Trophoblast cell (in vitro differentiated cells and primary cell): ENCODE measurements around the gene PER1.

Experiments used
- DNase-seq, 2 donors: peaks; one replicate each; pipeline ENCODE4 v3.0.0-alpha.2; 2016
- H2AFZ ChIP-seq: 2 replicates; pipeline ENCODE4 v1.6.1; 2013; ENCODE audit warnings: low read length, moderate library complexity, mild to moderate bottlenecking; ENCODE audit not compliant: insufficient read depth, poor library complexity
- H2AK5ac ChIP-seq: 2 replicates; pipeline ENCODE4 v1.6.1; 2013; ENCODE audit warnings: mild to moderate bottlenecking, low read length
- H2BK120ac ChIP-seq: 2 replicates; pipeline ENCODE4 v1.6.1; 2013; ENCODE audit warnings: low read length, mild to moderate bottlenecking, moderate library complexity; ENCODE audit not compliant: insufficient read depth, poor library complexity
- H2BK12ac ChIP-seq: 2 replicates; pipeline ENCODE4 v1.6.1; 2013; ENCODE audit warnings: mild to moderate bottlenecking, low read length, moderate library complexity
- H2BK5ac ChIP-seq: 2 replicates; pipeline ENCODE4 v1.6.1; 2013; ENCODE audit warnings: low read length, low read depth, moderate library complexity, mild to moderate bottlenecking; ENCODE audit not compliant: poor library complexity
- H3K14ac ChIP-seq: 2 replicates; pipeline ENCODE4 v1.6.1; 2013; ENCODE audit warnings: mild to moderate bottlenecking, low read length
- H3K18ac ChIP-seq: 2 replicates; pipeline ENCODE4 v1.6.1; 2013; ENCODE audit warnings: mild to moderate bottlenecking, low read length
- H3K23ac ChIP-seq: 2 replicates; pipeline ENCODE4 v1.6.1; 2013; ENCODE audit warnings: low read length
- H3K27ac ChIP-seq: 2 replicates; pipeline ENCODE4 v1.5.1; 2013; ENCODE audit warnings: low read depth, mild to moderate bottlenecking, inconsistent platforms, low read length, moderate library complexity
- H3K27me3 ChIP-seq: 2 replicates; pipeline ENCODE4 v1.6.1; 2013; ENCODE audit warnings: inconsistent platforms, mild to moderate bottlenecking, low read length, moderate library complexity; ENCODE audit not compliant: insufficient read depth
- H3K36me3 ChIP-seq, 2 experiments: 1 replicate in 1 of 2; 2 replicates in 1 of 2; pipeline ENCODE4 v1.6.1; 2013; ENCODE audit warnings: low read length in 2 of 2, mild to moderate bottlenecking in 2 of 2, moderate library complexity in 1 of 2; ENCODE audit not compliant: insufficient read depth in 2 of 2, control insufficient read depth in 1 of 2
- H3K4ac ChIP-seq: 2 replicates; pipeline ENCODE4 v1.6.1; 2013; ENCODE audit warnings: low read depth, mild to moderate bottlenecking, low read length, moderate library complexity
- H3K4me1 ChIP-seq, 2 experiments: 1 replicate in 1 of 2; 2 replicates in 1 of 2; pipeline ENCODE4 v1.6.1; 2013; ENCODE audit warnings: low read length in 2 of 2, mild to moderate bottlenecking in 2 of 2, moderate library complexity in 1 of 2; ENCODE audit not compliant: insufficient read depth in 2 of 2, control insufficient read depth in 1 of 2
- H3K4me2 ChIP-seq: 2 replicates; pipeline ENCODE4 v1.6.1; 2013; ENCODE audit warnings: inconsistent platforms, mild to moderate bottlenecking, low read length, moderate library complexity
- H3K4me3 ChIP-seq: 2 replicates; pipeline ENCODE4 v1.5.1; 2013; ENCODE audit warnings: mild to moderate bottlenecking, low read depth, low read length, inconsistent platforms
- H3K79me1 ChIP-seq: one replicate; pipeline ENCODE4 v1.6.1; 2013; ENCODE audit warnings: low read length
- H3K79me2 ChIP-seq: 2 replicates; pipeline ENCODE4 v1.6.1; 2013; ENCODE audit warnings: low read length, mild to moderate bottlenecking; ENCODE audit not compliant: control insufficient read depth, insufficient read depth, poor library complexity
- H3K9ac ChIP-seq: 2 replicates; pipeline ENCODE4 v1.6.1; 2013; ENCODE audit warnings: mild to moderate bottlenecking, low read length
- H3K9me3 ChIP-seq: 2 replicates; pipeline ENCODE4 v1.6.1; 2013; ENCODE audit warnings: low read depth, mild to moderate bottlenecking, control low read depth, inconsistent platforms, low read length; ENCODE audit not compliant: insufficient read depth
- H4K12ac ChIP-seq: 2 replicates; pipeline ENCODE4 v1.6.1; 2013; ENCODE audit warnings: low read depth, mild to moderate bottlenecking, low read length, moderate library complexity
- H4K8ac ChIP-seq: 2 replicates; pipeline ENCODE4 v1.6.1; 2013; ENCODE audit warnings: low read depth, mild to moderate bottlenecking, low read length, moderate library complexity
- H4K91ac ChIP-seq: one replicate; pipeline ENCODE4 v1.6.1; 2013; ENCODE audit warnings: low read depth, mild to moderate bottlenecking, low read length, moderate library complexity
- WGBS: extraction: QIAGEN DNeasy Blood & Tissue Kit; methylation state at CpG from one replicate; pipeline ENCODE4 v1.1.7; 2013; ENCODE audit warnings: missing lambda C conversion rate; ENCODE audit not compliant: insufficient read length, insufficient coverage; ENCODE audit errors: extremely low coverage; 5-methylcytosine and 5-hydroxymethylcytosine counted together

PER1 gene

GRCh38 chr17:8117980-8118768 lies 34.0 kb downstream of the PER1 start, which contains the start of gene ALOXE3:
TSS of gene ALOXE3 (minus strand) at chr17:8118514. CDS start at chr17:8117990, 524 bp downstream.
- Histone ChIP-seq H4K12ac (no peak within 1 kb of the TSS), H4K91ac (no peak within 1 kb of the TSS), H3K23ac (no peak within 1 kb of the TSS), H2AFZ (peak within 1 kb of the TSS; percentile 13), H2BK120ac (no peak within 1 kb of the TSS), H2AK5ac (no peak within 1 kb of the TSS), H3K79me1 (no peaks in the 10 kb centered on the region), H2BK5ac (no peak within 1 kb of the TSS), H3K4me3 (peak within 1 kb of the TSS; percentile 62), H3K9me3 (peaks cover 3% of the 10 kb centered on the region), H3K18ac (no peak within 1 kb of the TSS), H3K14ac (no peak within 1 kb of the TSS), H3K36me3 (no peaks in the 10 kb centered on the region), H3K4ac (no peak within 1 kb of the TSS), H4K8ac (no peak within 1 kb of the TSS), H2BK12ac (no peak within 1 kb of the TSS), H3K4me1 (peaks cover 7 to 22% of the 10 kb centered on the region in 2 experiments), H3K27me3 (peaks cover 33% of the 10 kb centered on the region), H3K4me2 (peak within 1 kb of the TSS; percentile 94), H3K9ac (peak within 1 kb of the TSS; percentile 16), H3K79me2 (no peaks in the 10 kb centered on the region), H3K27ac (no peak within 1 kb of the TSS)
- peak; percentile 87 to 93 for DNase-seq
- WGBS, result no CpG with 5 or more reads among the region's 33 CpGs

- H4K8ac ChIP-seq, result no peak overlapping the region
- WGBS, result no CpG with 5 or more reads among the region's 18 CpGs
These were observed 34.7 kb downstream of the PER1 start for GRCh38 chr17:8117367-8117979.

GRCh38 chr17:8116776-8117175 lies 35.4 kb downstream of the PER1 start:
- Histone ChIP-seq H3K79me2 (no peaks in the 10 kb centered on the region), H2BK120ac (no peak overlapping the region), H2AK5ac (no peak overlapping the region), H3K36me3 (no peaks in the 10 kb centered on the region), H2BK12ac (no peak overlapping the region), H3K23ac (no peak overlapping the region), H3K14ac (no peak overlapping the region), H3K4me1 (peaks cover 3 to 12% of the 10 kb centered on the region in 2 experiments), H2BK5ac (no peak overlapping the region), H3K27ac (no peak overlapping the region), H3K4me3 (peak overlapping the region; percentile 23), H4K12ac (no peak overlapping the region), H3K4ac (no peak overlapping the region), H3K9me3 (peaks cover 4% of the 10 kb centered on the region), H2AFZ (no peak overlapping the region), H3K4me2 (no peak overlapping the region), H4K91ac (no peak overlapping the region), H3K79me1 (no peaks in the 10 kb centered on the region), H3K27me3 (peaks cover 24% of the 10 kb centered on the region), H3K18ac (no peak overlapping the region), H3K9ac (no peak overlapping the region), H4K8ac (no peak overlapping the region)
- WGBS, result no CpG with 5 or more reads among the region's 18 CpGs
- DNase-seq, result no peak

More at GRCh38 chr17:8117367-8117979, 34.7 kb downstream of the PER1 start:
- H2BK12ac ChIP-seq, result no peak overlapping the region
- H3K23ac ChIP-seq, result no peak overlapping the region
- H2AFZ ChIP-seq, result no peak overlapping the region
- H4K91ac ChIP-seq, result no peak overlapping the region
- peaks cover 27% of the 10 kb centered on the region for H3K27me3 ChIP-seq
- H4K12ac ChIP-seq, result no peak overlapping the region
- H3K4ac ChIP-seq, result no peak overlapping the region
- peaks cover 2% of the 10 kb centered on the region for H3K9me3 ChIP-seq
- H3K79me1 ChIP-seq, result no peaks in the 10 kb centered on the region
- no peak overlapping the region for H3K14ac ChIP-seq
- H3K79me2 ChIP-seq, result no peaks in the 10 kb centered on the region
- no peak overlapping the region for H2BK5ac ChIP-seq
- no peak overlapping the region for H2BK120ac ChIP-seq
- H3K9ac ChIP-seq, result no peak overlapping the region
- no peak for DNase-seq
- H3K4me3 ChIP-seq, result peak overlapping the region; percentile 16
- H3K36me3 ChIP-seq, result no peaks in the 10 kb centered on the region
- peaks cover 4 to 16% of the 10 kb centered on the region in 2 experiments for H3K4me1 ChIP-seq
- peak overlapping the region; percentile 94 for H3K4me2 ChIP-seq
- no peak overlapping the region for H3K18ac ChIP-seq
- H3K27ac ChIP-seq, result no peak overlapping the region
- no peak overlapping the region for H2AK5ac ChIP-seq

GRCh38 chr17:8110907-8111306 lies 41.3 kb downstream of the PER1 start:
- H3K4ac ChIP-seq, result no peak overlapping the region
- H3K36me3 ChIP-seq, result no peaks in the 10 kb centered on the region
- H3K27me3 ChIP-seq, result peaks cover 18% of the 10 kb centered on the region
- H3K4me2 ChIP-seq, result no peak overlapping the region
- H2BK5ac ChIP-seq, result no peak overlapping the region
- no peak overlapping the region for H2BK120ac ChIP-seq
- H3K18ac ChIP-seq, result no peak overlapping the region
- H4K12ac ChIP-seq, result no peak overlapping the region
- no peak for DNase-seq
- H4K8ac ChIP-seq, result no peak overlapping the region
- no peaks in the 10 kb centered on the region for H3K79me1 ChIP-seq
- H3K23ac ChIP-seq, result no peak overlapping the region
- H3K4me3 ChIP-seq, result no peak overlapping the region
- H3K14ac ChIP-seq, result no peak overlapping the region
- H3K9ac ChIP-seq, result no peak overlapping the region
- H2AFZ ChIP-seq, result no peak overlapping the region
- no peak overlapping the region for H4K91ac ChIP-seq
- no peak overlapping the region for H2BK12ac ChIP-seq
- peaks cover 0 to 4% of the 10 kb centered on the region in 2 experiments for H3K4me1 ChIP-seq
- no CpG with 5 or more reads among the region's 6 CpGs for WGBS
- H3K9me3 ChIP-seq, result peaks cover 4% of the 10 kb centered on the region
- H3K27ac ChIP-seq, result no peak overlapping the region
- no peak overlapping the region for H2AK5ac ChIP-seq
- no peaks in the 10 kb centered on the region for H3K79me2 ChIP-seq
